HCT116 (cell line): ENCODE measurements around the gene KCNH5. TPM values are rescaled to one million over a fixed set of nuclear protein-coding genes. Genes with fewer than 3 reads are reported as not detected.

Experiments used
- ATAC-seq: fragments of 200-7000 bp; cut with Tn5 transposase; 2 replicates; pipeline ENCODE4 v1.9.1; 2020; ENCODE audit warnings: mild to moderate bottlenecking, moderate library complexity
- BruUV-seq: library from RNA; stranded (reverse); fragments of 400-500 nt; replicated peaks from 2 replicates; lab custom pipeline; 2021; lab: Mats Ljungman, UMichigan
- CTCF ChIA-PET: fragments of 300-600 bp; sonication (Branson Sonifier 250); formaldehyde crosslinking; loops from one replicate; lab custom pipeline; 2021; ENCODE audit warnings: antibody characterized with exemption; lab: Charles Lee
- POLR2A ChIA-PET: fragments of 300-600, 350-600 bp; sonication (Branson Sonifier 250); formaldehyde crosslinking; loops from one replicate; lab custom pipeline; 2021; ENCODE audit warnings: antibody characterized with exemption; lab: Charles Lee
- RAD21 ChIA-PET, 2 experiments: fragments of 300-600 bp; sonication (Branson Sonifier 250); formaldehyde crosslinking; loops; one replicate each; lab custom pipeline; 2023; ENCODE audit warnings: low total read pairs in 2 of 2; ENCODE audit not compliant: uncharacterized antibody in 2 of 2, unreplicated experiment in 2 of 2, low non-redundant PET in 1 of 2; lab: Charles Lee
- DNase-seq: peaks from one replicate; pipeline ENCODE4 v3.0.0-alpha.2; 2010; ENCODE audit warnings: low read depth, low spot score
- H2AFZ ChIP-seq: fragments of 200-600 bp; shearing (Covaris generic), sonication (generic); 2 replicates; pipeline ENCODE4 v1.6.1; 2017; ENCODE audit warnings: low read depth, mixed run types, mixed read lengths, antibody characterized with exemption, low read length; ENCODE audit not compliant: poor library complexity, severe bottlenecking
- H3K27ac ChIP-seq: 2 replicates; pipeline ENCODE4 v1.5.1; 2012; ENCODE audit warnings: low read depth, low read length
- H3K27me3 ChIP-seq: fragments of 200-600 bp; sonication (generic); 2 replicates; pipeline ENCODE4 v1.6.1; 2016; ENCODE audit warnings: mixed run types, low read length, mixed read lengths; ENCODE audit not compliant: insufficient read depth
- H3K36me3 ChIP-seq, 2 experiments: fragments of 200-500 bp in 1 of 2; fragments of 200-600 bp in 1 of 2; sonication (Bioruptor generic) in 1 of 2; sonication (generic) in 1 of 2; 2 replicates each; pipeline versions ENCODE4 v1.5.1 to v1.6.1; 2014 to 2016; ENCODE audit warnings: low read length in 2 of 2, inconsistent platforms in 1 of 2, mixed read lengths in 1 of 2, mixed run types in 1 of 2; ENCODE audit not compliant: insufficient read depth in 2 of 2, control insufficient read depth in 1 of 2
- H3K4me1 ChIP-seq, 2 experiments: fragments of 200-600 bp in 1 of 2; sonication (generic) in 1 of 2; 2 replicates each; pipeline versions ENCODE4 v1.5.1 to v1.6.1; 2012 to 2017; ENCODE audit warnings: low read length in 2 of 2, inconsistent platforms in 1 of 2, mild to moderate bottlenecking in 1 of 2, mixed read lengths in 1 of 2, mixed run types in 1 of 2, moderate library complexity in 1 of 2; ENCODE audit not compliant: insufficient read depth in 2 of 2, control insufficient read depth in 1 of 2
- H3K4me2 ChIP-seq: fragments of 200-600 bp; sonication (generic); 2 replicates; pipeline ENCODE4 v1.6.1; 2017; ENCODE audit warnings: mixed run types, low read length, mixed read lengths
- H3K4me3 ChIP-seq, 2 experiments: fragments of 200-600 bp in 1 of 2; sonication (generic) in 1 of 2; replicated peaks in 1 of 2; 2 replicates each; pipeline ENCODE4 v1.5.1; 2011 to 2016; ENCODE audit warnings: low read length in 2 of 2, control low read depth in 1 of 2, low read depth in 1 of 2, mild to moderate bottlenecking in 1 of 2, mixed read lengths in 1 of 2, mixed run types in 1 of 2
- H3K79me2 ChIP-seq: fragments of 200-600 bp; sonication (generic); 2 replicates; pipeline ENCODE4 v1.6.1; 2017; ENCODE audit warnings: mild to moderate bottlenecking, mixed run types, low read length, moderate library complexity, mixed read lengths; ENCODE audit not compliant: insufficient read depth
- H3K9ac ChIP-seq: fragments of 200-600 bp; sonication (generic); 2 replicates; pipeline ENCODE4 v1.6.1; 2016; ENCODE audit warnings: low read length, mixed read lengths
- H3K9me2 ChIP-seq: fragments of 200-600 bp; sonication (generic), shearing (Covaris generic); 2 replicates; pipeline ENCODE4 v1.6.1; 2017; ENCODE audit warnings: mixed run types, mild to moderate bottlenecking, moderate library complexity; ENCODE audit not compliant: insufficient read depth
- H3K9me3 ChIP-seq, 2 experiments: fragments of 200-500 bp in 1 of 2; fragments of 200-600 bp in 1 of 2; sonication (Bioruptor generic) in 1 of 2; sonication (generic) in 1 of 2; 2 replicates each; pipeline ENCODE4 v1.6.1; 2014 to 2017; ENCODE audit warnings: low read length in 2 of 2, mixed read lengths in 2 of 2, inconsistent platforms in 1 of 2, low read depth in 1 of 2, mild to moderate bottlenecking in 1 of 2, mixed run types in 1 of 2, moderate library complexity in 1 of 2; ENCODE audit not compliant: control insufficient read depth in 1 of 2, insufficient read depth in 1 of 2
- H4K20me1 ChIP-seq: fragments of 200-600 bp; sonication (generic), shearing (Covaris generic); 2 replicates; pipeline ENCODE4 v1.6.1; 2017; ENCODE audit warnings: mixed run types, mild to moderate bottlenecking, moderate library complexity; ENCODE audit not compliant: insufficient read depth
- CBX3 ChIP-seq: IDR thresholded peaks from 2 replicates; pipeline ENCODE4 v1.6.1; 2012; ENCODE audit warnings: low read depth
- CTCF ChIP-seq, 3 experiments: fragments of 200-600 bp in 1 of 3; sonication (generic) in 1 of 3; IDR thresholded peaks in 2 of 3; conservative IDR thresholded peaks in 1 of 3; 2 replicates each; pipeline ENCODE4 v1.5.1; 2012 to 2017; ENCODE audit warnings: low read depth in 2 of 3, low read length in 2 of 3, antibody characterized with exemption in 1 of 3, borderline replicate concordance in 1 of 3, control low read depth in 1 of 3, mild to moderate bottlenecking in 1 of 3, mixed read lengths in 1 of 3, mixed run types in 1 of 3, moderate library complexity in 1 of 3; ENCODE audit not compliant: insufficient read depth in 1 of 3
- EGR1 ChIP-seq: IDR thresholded peaks from 2 replicates; pipeline ENCODE4 v1.6.1; 2012; ENCODE audit warnings: low read depth
- EZH2 ChIP-seq: fragments of 200-600 bp; sonication (generic); IDR thresholded peaks from 2 replicates; pipeline ENCODE4 v1.6.1; 2017; ENCODE audit warnings: antibody characterized with exemption, mixed run types
- EZH2phosphoT487 ChIP-seq: fragments of 200-600 bp; IDR thresholded peaks from 2 replicates; pipeline ENCODE4 v1.6.1; 2018; ENCODE audit warnings: antibody characterized with exemption, borderline replicate concordance
- FOSL1 ChIP-seq: IDR thresholded peaks from 2 replicates; pipeline ENCODE4 v1.6.1; 2012; ENCODE audit warnings: low read depth
- JUND ChIP-seq: IDR thresholded peaks from 2 replicates; pipeline ENCODE4 v1.6.1; 2012
- MAX ChIP-seq: IDR thresholded peaks from 2 replicates; pipeline ENCODE4 v1.6.1; 2012
- POLR2AphosphoS5 ChIP-seq: IDR thresholded peaks from 2 replicates; pipeline ENCODE4 v1.6.1; 2011; ENCODE audit warnings: mild to moderate bottlenecking, low read depth, low read length, moderate library complexity
- SIN3A ChIP-seq: IDR thresholded peaks from 2 replicates; pipeline ENCODE4 v1.6.1; 2012; ENCODE audit warnings: low read depth
- SRF ChIP-seq: IDR thresholded peaks from 2 replicates; pipeline ENCODE4 v1.6.1; 2012; ENCODE audit warnings: low read depth
- ZBTB33 ChIP-seq: IDR thresholded peaks from 2 replicates; pipeline ENCODE4 v1.6.1; 2011; ENCODE audit warnings: mild to moderate bottlenecking, low read length, moderate library complexity; ENCODE audit not compliant: insufficient replicate concordance; ENCODE audit errors: extremely low read depth
- ZNF274 ChIP-seq: fragments of 200-500 bp; sonication (Bioruptor generic); IDR thresholded peaks from 2 replicates; pipeline ENCODE4 v1.6.1; 2014; ENCODE audit warnings: mild to moderate bottlenecking, low read depth, low read length, inconsistent platforms
- intact Hi-C: fragments of 100-400 bp; cut with micrococcal nuclease; formaldehyde crosslinking; loops from 2 replicates; pipeline ENCODE4 v1.10.0; 2022
- total RNA-seq: library from RNA; stranded (reverse); gene quantifications from one replicate; pipeline ENCODE4 v1.2.1, GENCODE V29; 2021; ENCODE audit not compliant: unreplicated experiment
- TF ChIP-seq, protein P1 (sequence below): IDR thresholded peaks from 2 replicates; pipeline ENCODE4 v1.6.1; 2012; ENCODE audit warnings: low read depth

Gene KCNH5
- total RNA-seq, 1 experiment from 2014 or later, result not detected

DNA sequence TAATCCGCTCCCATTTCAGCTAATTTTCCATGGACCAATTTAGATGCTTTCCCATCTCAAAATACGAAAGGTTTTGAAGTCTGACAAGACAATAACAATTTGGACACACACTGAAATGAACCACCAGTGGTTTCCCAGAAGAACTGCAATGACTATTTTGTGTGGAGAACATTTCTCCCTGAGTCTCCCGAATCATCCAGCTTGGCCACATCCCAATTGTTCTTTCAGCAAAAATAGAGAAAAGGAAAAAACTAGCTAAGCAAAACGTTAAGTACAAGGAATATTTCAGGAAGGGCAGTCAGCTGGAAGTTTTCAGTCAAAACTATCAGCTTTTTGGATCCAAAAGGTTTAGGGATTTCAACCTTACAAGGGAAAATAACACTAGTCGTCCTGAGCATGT lies 390.6 kb downstream of the KCNH5 start:
- CTCF ChIA-PET, result no interaction called here
- no peak overlapping the region for H2AFZ ChIP-seq
- no peak overlapping the region for H3K27ac ChIP-seq
- intact Hi-C loops, result no loop called here
- no peaks in the 10 kb centered on the region for H3K9me2 ChIP-seq
- TF ChIP-seq JUND, result no peak
- no peak for TF ChIP-seq EZH2phosphoT487
- TF ChIP-seq EGR1, result no peak
- no peak for TF ChIP-seq SIN3A
- TF ChIP-seq SRF, result no peak
- TF ChIP-seq, protein P1, sequence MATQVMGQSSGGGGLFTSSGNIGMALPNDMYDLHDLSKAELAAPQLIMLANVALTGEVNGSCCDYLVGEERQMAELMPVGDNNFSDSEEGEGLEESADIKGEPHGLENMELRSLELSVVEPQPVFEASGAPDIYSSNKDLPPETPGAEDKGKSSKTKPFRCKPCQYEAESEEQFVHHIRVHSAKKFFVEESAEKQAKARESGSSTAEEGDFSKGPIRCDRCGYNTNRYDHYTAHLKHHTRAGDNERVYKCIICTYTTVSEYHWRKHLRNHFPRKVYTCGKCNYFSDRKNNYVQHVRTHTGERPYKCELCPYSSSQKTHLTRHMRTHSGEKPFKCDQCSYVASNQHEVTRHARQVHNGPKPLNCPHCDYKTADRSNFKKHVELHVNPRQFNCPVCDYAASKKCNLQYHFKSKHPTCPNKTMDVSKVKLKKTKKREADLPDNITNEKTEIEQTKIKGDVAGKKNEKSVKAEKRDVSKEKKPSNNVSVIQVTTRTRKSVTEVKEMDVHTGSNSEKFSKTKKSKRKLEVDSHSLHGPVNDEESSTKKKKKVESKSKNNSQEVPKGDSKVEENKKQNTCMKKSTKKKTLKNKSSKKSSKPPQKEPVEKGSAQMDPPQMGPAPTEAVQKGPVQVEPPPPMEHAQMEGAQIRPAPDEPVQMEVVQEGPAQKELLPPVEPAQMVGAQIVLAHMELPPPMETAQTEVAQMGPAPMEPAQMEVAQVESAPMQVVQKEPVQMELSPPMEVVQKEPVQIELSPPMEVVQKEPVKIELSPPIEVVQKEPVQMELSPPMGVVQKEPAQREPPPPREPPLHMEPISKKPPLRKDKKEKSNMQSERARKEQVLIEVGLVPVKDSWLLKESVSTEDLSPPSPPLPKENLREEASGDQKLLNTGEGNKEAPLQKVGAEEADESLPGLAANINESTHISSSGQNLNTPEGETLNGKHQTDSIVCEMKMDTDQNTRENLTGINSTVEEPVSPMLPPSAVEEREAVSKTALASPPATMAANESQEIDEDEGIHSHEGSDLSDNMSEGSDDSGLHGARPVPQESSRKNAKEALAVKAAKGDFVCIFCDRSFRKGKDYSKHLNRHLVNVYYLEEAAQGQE, result no peak
- no peak for TF ChIP-seq CTCF (IDR thresholded peaks at IDR 0.05 in 2 of 3, conservative IDR thresholded peaks at IDR 0.05 in 1 of 3; ENCODE audit: borderline replicate concordance in 1 of 3, insufficient read depth in 1 of 3, low read depth in 2 of 3, low read length in 2 of 3)
- no peak for TF ChIP-seq MAX
- no peak for TF ChIP-seq EZH2
- no peak for TF ChIP-seq FOSL1
- no peak for TF ChIP-seq ZNF274
- no peak for TF ChIP-seq CBX3
- TF ChIP-seq ZBTB33, result no peak
- TF ChIP-seq POLR2AphosphoS5, result no peak
- no peaks in the 10 kb centered on the region; a peak in 2 of 4 replicates for H3K9me3 ChIP-seq
- H3K4me3 ChIP-seq, result no peak overlapping the region
- DNase-seq, result no peak
- no peaks in the 10 kb centered on the region for H3K36me3 ChIP-seq
- H4K20me1 ChIP-seq, result no peaks in the 10 kb centered on the region
- POLR2A ChIA-PET, result no interaction called here
- H3K4me2 ChIP-seq, result no peak overlapping the region
- no peaks in the 10 kb centered on the region for H3K79me2 ChIP-seq
- BruUV-seq, result no TSS peak
- H3K9ac ChIP-seq, result no peak overlapping the region
- ATAC-seq, result no peak
- H3K4me1 ChIP-seq, result no peaks in the 10 kb centered on the region
- RAD21 ChIA-PET, result no interaction called here
- H3K27me3 ChIP-seq, result no peaks in the 10 kb centered on the region
